Choroid plexus epithelial cell (primary cell): Measurements from ENCODE around the gene VAMP5.

Source experiments
- DNase-seq: peaks from one replicate; pipeline ENCODE4 v3.0.0-alpha.2; 2010; ENCODE audit warnings: low read depth
- H3K4me3 ChIP-seq: 2 replicates; pipeline ENCODE4 v1.5.1; 2011; ENCODE audit warnings: low read depth, mild to moderate bottlenecking, control low read depth, low read length, moderate library complexity
- CTCF ChIP-seq: conservative IDR thresholded peaks from 2 replicates; pipeline ENCODE4 v1.5.1; 2011; ENCODE audit warnings: low read depth, mild to moderate bottlenecking, control low read depth, inconsistent platforms, low read length, moderate library complexity

VAMP5 gene

GRCh38 chr2:85604568-85605339 lies 20.5 kb downstream of the VAMP5 start:
- peak; percentile 78 for DNase-seq
- no peak overlapping the region for H3K4me3 ChIP-seq
- TF ChIP-seq CTCF: no peak

GRCh38 chr2:85605406-85606115 lies 21.3 kb downstream of the VAMP5 start:
- no peak overlapping the region for H3K4me3 ChIP-seq
- TF ChIP-seq CTCF: no peak
- peak; percentile 95 for DNase-seq

- TF ChIP-seq CTCF: no peak
- H3K4me3 ChIP-seq: no peak overlapping the region
- no peak for DNase-seq
These were observed 21.9 kb downstream of the VAMP5 start for GRCh38 chr2:85606116-85606455.

- no peak for DNase-seq
- no peak overlapping the region for H3K4me3 ChIP-seq
- TF ChIP-seq CTCF: no peak
These were observed 23.3 kb downstream of the VAMP5 start for GRCh38 chr2:85607268-85608215.

- peak overlapping the region; percentile 88 for H3K4me3 ChIP-seq
- no peak for DNase-seq
- no peak for TF ChIP-seq CTCF
These were observed 27.0 kb downstream of the VAMP5 start for GRCh38 chr2:85611217-85611704.

GRCh38 chr2:85611705-85612587 lies 27.7 kb downstream of the VAMP5 start, which contains the start of gene C2orf68:
TSS of gene C2orf68 (minus strand) at chr2:85612066. CDS start at chr2:85611984, 82 bp downstream.
- H3K4me3 ChIP-seq: peak within 1 kb of the TSS; percentile 88
- TF ChIP-seq CTCF: no peak
- DNase-seq: peak; percentile 84
